PFSK-1 (cell line): ENCODE data around the gene KLRF1.

Source experiments
- FOXP2 ChIP-seq: optimal IDR thresholded peaks from 2 replicates; pipeline ENCODE3; 2011; ENCODE audit warnings: borderline replicate concordance, control low read depth, inconsistent platforms; ENCODE audit not compliant: insufficient read depth; ENCODE audit errors: extremely low read length, extremely low read depth
- POLR2AphosphoS5 ChIP-seq: IDR thresholded peaks from 2 replicates; pipeline ENCODE4 v1.6.1; 2012; ENCODE audit warnings: low read depth, mild to moderate bottlenecking, control low read depth, low read length, moderate library complexity
- SIN3A ChIP-seq: IDR thresholded peaks from 2 replicates; pipeline ENCODE4 v1.6.1; 2012; ENCODE audit warnings: mild to moderate bottlenecking, low read length, moderate library complexity, borderline replicate concordance; ENCODE audit not compliant: insufficient read depth
- TAF1 ChIP-seq: IDR thresholded peaks from 2 replicates; pipeline ENCODE4 v1.6.1; 2012; ENCODE audit warnings: low read length, control low read depth, borderline replicate concordance; ENCODE audit not compliant: insufficient read depth
- TF ChIP-seq, protein P1 (sequence below), 2 experiments: IDR thresholded peaks; 2 replicates each; pipeline versions ENCODE4 v1.6.1 to v1.8.0; 2011 to 2012; ENCODE audit warnings: low read depth in 2 of 2, low read length in 2 of 2, control low read depth in 1 of 2, inconsistent platforms in 1 of 2, mild to moderate bottlenecking in 1 of 2, moderate library complexity in 1 of 2; ENCODE audit not compliant: insufficient read depth in 1 of 2

KLRF1 gene

DNA sequence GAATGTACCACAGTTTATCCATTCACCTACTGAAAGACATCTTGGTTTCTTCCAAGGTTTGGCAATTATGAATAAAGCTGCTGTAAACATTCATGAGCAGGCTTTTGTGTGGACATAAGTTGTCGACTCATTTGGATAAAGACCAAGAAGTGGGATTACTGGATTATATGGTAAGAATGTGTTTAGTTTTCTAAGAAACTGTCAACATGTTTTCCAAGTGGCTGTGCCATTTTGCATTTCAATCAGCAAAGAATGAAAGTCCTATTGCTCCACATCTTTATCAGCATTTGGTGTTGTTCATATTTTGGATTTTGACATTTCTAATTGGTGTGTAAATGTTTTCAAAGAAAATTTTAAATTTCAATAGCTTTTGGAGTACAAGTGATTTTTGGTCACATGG lies 27.3 kb upstream of the KLRF1 start:
- TF ChIP-seq, protein P1, sequence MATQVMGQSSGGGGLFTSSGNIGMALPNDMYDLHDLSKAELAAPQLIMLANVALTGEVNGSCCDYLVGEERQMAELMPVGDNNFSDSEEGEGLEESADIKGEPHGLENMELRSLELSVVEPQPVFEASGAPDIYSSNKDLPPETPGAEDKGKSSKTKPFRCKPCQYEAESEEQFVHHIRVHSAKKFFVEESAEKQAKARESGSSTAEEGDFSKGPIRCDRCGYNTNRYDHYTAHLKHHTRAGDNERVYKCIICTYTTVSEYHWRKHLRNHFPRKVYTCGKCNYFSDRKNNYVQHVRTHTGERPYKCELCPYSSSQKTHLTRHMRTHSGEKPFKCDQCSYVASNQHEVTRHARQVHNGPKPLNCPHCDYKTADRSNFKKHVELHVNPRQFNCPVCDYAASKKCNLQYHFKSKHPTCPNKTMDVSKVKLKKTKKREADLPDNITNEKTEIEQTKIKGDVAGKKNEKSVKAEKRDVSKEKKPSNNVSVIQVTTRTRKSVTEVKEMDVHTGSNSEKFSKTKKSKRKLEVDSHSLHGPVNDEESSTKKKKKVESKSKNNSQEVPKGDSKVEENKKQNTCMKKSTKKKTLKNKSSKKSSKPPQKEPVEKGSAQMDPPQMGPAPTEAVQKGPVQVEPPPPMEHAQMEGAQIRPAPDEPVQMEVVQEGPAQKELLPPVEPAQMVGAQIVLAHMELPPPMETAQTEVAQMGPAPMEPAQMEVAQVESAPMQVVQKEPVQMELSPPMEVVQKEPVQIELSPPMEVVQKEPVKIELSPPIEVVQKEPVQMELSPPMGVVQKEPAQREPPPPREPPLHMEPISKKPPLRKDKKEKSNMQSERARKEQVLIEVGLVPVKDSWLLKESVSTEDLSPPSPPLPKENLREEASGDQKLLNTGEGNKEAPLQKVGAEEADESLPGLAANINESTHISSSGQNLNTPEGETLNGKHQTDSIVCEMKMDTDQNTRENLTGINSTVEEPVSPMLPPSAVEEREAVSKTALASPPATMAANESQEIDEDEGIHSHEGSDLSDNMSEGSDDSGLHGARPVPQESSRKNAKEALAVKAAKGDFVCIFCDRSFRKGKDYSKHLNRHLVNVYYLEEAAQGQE (IDR thresholded peaks at IDR 0.05; ENCODE audit: insufficient read depth in 1 of 2, low read depth in 2 of 2, low read length in 2 of 2) = no peak

DNA sequence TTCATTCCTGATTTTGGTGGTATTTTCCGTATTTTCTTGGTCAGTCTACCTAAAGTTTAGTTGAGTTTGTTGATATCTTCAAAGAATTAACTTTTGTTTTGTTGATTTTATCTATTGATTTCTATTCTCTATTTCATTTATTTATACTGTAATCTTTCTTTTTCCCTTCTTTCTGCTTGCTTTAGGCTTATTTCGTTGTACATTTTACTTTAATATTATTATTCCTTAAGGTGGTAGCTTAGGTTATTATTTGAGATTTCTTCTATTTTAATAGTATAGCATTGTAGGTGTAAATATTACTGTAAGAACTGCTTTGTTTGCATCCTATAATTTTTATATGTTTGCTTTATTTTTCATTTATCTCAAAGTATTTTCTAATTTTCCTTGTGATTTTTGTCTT lies 21.4 kb upstream of the KLRF1 start:
- TF ChIP-seq, protein P1 (IDR thresholded peaks at IDR 0.05; ENCODE audit: insufficient read depth in 1 of 2, low read depth in 2 of 2, low read length in 2 of 2) = no peak
- TF ChIP-seq TAF1 (no peak), SIN3A (no peak), FOXP2 (no peak), POLR2AphosphoS5 (no peak)

DNA sequence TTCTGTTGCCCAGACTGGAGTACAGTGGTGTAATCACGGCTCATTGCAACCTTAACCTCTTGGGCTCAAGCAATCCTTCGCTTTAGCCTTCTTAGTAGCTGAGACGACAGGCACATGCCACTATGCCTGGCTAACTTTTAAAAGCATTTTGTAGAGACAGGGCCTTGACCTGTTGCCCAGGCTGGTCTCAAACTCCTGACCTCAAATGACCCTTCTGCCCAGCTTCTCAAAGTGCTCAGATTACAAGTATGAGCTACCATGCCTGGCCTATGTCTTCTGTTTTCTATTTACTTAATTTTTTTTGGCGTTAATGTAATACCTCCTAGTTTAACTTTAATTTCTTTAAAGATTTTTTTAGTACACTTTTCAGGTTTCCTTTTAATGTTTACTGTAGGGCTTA lies 20.6 kb upstream of the KLRF1 start:
- TF ChIP-seq SIN3A = no peak
- TF ChIP-seq TAF1 = no peak
- TF ChIP-seq FOXP2 = no peak
- TF ChIP-seq POLR2AphosphoS5 = no peak
- TF ChIP-seq, protein P1 (IDR thresholded peaks at IDR 0.05; ENCODE audit: insufficient read depth in 1 of 2, low read depth in 2 of 2, low read length in 2 of 2) = no peak

DNA sequence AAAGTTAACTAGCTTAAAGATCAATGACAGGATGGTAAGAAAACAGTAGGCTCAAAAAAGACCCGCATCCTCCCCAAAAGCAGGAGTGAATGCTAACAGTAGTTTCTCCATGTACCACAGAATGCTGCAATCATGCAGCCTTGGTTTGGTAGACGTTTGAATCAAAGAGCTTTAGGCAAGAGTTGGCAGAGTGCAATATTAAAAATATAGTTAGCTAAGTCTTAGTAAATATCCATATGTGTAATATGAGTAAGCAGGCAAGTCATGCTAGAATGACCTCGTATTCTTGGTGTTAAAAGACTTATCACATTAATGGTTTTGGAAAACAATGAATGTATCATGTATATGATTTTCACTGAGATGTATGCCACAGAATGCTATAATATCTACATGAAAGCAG lies 18.8 kb upstream of the KLRF1 start:
- TF ChIP-seq SIN3A (no peak), TAF1 (no peak), POLR2AphosphoS5 (no peak), FOXP2 (no peak)
- TF ChIP-seq, protein P1 (IDR thresholded peaks at IDR 0.05; ENCODE audit: insufficient read depth in 1 of 2, low read depth in 2 of 2, low read length in 2 of 2) = no peak

DNA sequence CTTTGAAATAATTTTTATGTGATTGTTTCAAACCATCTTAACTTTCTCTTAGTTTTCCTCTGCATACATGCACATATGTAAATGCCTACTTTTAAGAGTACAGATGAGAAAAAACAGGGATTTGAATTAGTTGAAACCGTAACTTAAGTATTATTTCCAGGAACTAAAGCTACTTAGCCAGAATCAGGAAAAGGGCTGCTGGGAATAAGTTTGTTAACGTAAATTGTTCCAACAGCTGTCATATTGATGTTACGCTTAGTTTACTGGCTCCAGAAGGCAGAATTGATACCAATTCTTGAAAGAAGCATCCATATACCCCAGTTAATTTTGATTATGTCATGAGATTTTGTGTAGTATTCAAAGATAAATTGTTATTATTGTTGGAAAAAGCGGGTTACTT lies 17.9 kb upstream of the KLRF1 start:
- TF ChIP-seq SIN3A (no peak), POLR2AphosphoS5 (no peak), FOXP2 (no peak), TAF1 (no peak)
- TF ChIP-seq, protein P1 (IDR thresholded peaks at IDR 0.05; ENCODE audit: insufficient read depth in 1 of 2, low read depth in 2 of 2, low read length in 2 of 2) = no peak
